ENCODE data around the gene KDSR.
"Not testable (repeated sequence)": the region's sequence is repeated elsewhere in the genome, so short reads cannot be mapped to it uniquely, and the experiment has no call there.

KDSR gene

DNA sequence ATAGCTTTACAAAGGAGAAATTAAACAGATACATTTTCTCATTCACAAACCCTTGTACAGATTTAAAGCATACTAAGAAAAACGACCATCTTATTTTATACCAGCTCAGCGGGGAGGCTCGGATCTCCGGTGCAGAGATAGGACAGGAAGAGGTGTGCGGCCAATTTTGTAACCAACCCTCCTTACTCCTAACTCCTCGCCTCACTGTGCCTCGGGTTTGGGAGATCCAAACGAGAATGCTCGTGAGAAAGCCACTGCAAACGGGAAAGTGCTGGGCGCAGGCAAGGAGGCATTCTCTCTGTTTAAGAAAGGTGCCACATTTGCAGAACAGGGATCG lies 1.2 kb downstream of the KDSR start:
- DNase-seq, result no peak

GRCh38 chr18:63363951-63364350 lies 3.1 kb downstream of the KDSR start:
- no peak for DNase-seq

DNA sequence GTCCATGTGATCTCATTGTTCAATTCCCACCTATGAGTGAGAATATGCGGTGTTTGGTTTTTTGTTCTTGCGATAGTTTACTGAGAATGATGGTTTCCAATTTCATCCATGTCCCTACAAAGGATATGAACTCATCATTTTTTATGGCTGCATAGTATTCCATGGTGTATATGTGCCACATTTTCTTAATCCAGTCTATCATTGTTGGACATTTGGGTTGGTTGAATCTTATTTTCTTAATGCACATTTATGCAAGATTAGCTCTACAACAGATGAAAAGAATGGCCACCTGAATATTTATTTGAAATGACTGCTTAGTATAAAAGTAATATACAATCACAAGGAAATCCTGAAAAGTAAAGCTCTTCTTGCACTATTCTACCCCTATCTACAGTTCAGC lies 3.6 kb downstream of the KDSR start:
- not testable (repeated sequence) for DNase-seq

GRCh38 chr18:63356272-63356896 lies 10.6 kb downstream of the KDSR start:
- no peak for DNase-seq

GRCh38 chr18:63350230-63350629 lies 16.8 kb downstream of the KDSR start:
- no peak for DNase-seq

GRCh38 chr18:63348508-63349136 lies 18.4 kb downstream of the KDSR start:
- no peak for DNase-seq

DNA sequence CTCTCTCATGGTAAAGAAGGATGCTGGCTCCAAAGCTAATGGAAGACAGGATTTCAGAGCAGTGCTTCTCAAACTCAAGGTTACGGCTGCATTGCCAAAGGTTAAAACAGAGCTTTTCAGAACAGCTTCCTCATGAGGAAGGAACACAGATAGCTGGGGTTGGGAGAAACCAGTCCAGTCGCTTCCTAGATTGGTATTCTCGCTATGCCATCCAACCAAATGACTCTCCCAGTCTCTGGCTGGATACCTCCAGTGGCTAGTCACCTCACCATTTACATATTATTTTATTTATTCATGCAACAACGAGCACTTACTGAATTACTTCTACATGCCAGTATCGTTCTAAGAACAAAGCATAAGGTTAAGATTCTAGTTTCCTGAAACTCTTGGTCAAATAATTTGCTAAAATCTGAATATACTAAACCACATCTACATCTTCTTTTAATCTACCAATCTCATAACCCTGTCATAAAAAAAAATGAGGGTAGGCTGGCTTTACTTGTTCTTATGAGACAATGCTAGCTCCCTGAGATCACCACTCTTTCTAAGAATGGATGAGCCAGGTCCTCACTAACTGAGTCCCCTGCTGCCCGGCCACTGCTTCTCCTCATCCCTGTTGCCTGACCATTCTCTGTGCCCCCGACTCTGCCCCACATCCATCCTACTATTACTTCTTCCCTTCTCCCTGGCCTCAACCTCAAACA lies 20.4 kb downstream of the KDSR start:
- DNase-seq, result no peak

GRCh38 chr18:63346031-63346430 lies 21.0 kb downstream of the KDSR start:
- no peak for DNase-seq

DNA sequence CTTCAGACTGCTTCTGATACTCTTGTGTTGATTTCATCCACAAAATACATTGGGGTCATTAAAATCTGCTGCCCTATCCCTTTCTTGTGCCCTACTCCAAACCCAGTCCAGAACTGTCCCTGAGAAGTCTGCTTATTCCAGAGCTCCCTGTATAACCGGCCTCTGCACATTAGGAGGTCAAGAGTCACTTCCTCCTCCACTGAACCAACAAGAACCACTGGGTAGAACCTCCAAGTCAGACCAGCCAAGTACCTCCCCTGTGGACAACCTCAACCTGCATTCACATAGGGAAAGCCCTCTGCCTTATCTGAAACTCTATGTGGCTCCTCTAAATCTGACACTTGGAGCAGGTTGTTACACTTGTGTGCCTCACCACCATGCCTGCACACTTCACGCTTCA lies 22.1 kb downstream of the KDSR start:
- no peak for DNase-seq

DNA sequence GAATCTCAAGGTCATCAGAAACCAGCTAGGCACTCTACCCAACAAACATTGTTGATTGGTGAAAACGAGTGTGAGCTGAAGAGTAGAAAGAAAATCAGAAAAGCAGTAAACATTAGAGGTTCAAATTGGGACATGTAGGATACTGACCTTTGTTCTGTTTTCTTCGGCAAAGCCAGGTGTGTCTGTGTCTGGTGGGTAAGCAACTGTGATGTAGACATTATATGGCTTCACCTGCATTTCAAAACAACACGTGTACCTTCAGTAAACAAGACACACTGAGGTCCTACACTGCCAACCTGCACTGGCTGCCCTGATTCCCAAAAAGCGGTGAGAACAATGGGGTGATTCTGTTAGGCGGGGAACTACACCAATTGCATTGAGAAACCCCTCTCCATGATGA lies 22.7 kb downstream of the KDSR start:
- no peak for DNase-seq

- DNase-seq, result no peak
Observed at GRCh38 chr18:63342206-63342605, 24.8 kb downstream of the KDSR start.

- no peak for DNase-seq
Observed at GRCh38 chr18:63339920-63340484, 27.0 kb downstream of the KDSR start.

- no peak for DNase-seq
Observed at GRCh38 chr18:63336366-63337099, 30.5 kb downstream of the KDSR start.

GRCh38 chr18:63331105-63331504 lies 35.9 kb downstream of the KDSR start:
- no peak for DNase-seq

GRCh38 chr18:63329431-63330145 lies 37.4 kb downstream of the KDSR start:
- no peak for DNase-seq

GRCh38 chr18:63326011-63326410 lies 41.0 kb downstream of the KDSR start:
- DNase-seq, result no peak

- no peak for DNase-seq
Observed at GRCh38 chr18:63325086-63325686, 41.8 kb downstream of the KDSR start.

DNA sequence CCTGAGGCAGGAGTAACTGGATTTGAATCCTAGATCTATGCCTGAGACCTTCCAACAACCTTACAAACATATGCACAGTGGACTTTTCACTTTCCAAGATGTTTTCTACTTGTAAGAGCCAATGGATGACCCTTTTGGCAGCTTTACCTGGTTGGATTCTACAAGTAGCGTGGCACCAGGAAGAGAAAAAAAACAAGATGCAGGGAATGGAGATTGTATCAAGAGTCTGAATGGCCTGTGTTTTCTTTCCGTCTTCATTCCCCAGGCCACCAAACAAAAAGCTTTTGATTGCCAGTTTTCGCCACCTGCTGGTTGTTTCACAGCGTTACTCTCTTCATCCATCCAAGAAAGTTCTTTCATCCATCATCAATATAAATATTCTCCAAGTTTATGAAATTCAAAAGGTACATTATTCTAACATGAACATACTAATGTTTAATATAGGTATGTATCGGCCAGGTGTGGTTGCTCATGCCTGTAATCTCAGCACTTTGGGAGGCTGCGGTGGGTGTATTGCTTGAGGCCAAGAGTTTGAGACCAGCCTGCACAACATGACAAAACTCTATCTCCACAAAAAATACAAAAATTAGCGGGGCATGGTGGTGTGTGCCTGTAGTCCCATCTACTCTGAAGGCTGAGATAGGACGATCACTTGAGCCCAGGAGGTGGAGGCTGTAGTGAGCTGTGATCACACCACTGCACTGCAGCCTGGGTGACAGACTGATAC lies 43.9 kb downstream of the KDSR start:
- DNase-seq, result peak; percentile 63

GRCh38 chr18:63322206-63322605 lies 44.8 kb downstream of the KDSR start:
- no peak for DNase-seq

- DNase-seq, result no peak
Observed at GRCh38 chr18:63321291-63321690, 45.7 kb downstream of the KDSR start.

DNA sequence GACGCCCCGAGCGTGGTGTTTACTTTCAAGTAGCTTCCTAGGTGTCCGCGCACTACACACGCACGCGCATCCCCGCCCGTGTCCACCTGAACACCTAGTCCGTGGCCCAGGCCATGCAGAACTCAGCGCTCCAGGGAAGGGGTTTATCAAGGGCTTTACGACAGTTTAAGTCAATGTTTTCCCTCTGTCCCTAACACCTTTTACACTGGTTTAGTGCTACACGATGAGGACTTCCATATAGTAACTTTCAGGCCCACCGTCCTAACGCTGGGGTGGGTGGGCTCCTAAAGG lies 46.1 kb downstream of the KDSR start:
- DNase-seq, result no peak
